ENCODE measurements around the gene CCL2.
A peak's percentile ranks its signal among the peaks of the same experiment; 100 is the strongest.

The CCL2 gene

DNA sequence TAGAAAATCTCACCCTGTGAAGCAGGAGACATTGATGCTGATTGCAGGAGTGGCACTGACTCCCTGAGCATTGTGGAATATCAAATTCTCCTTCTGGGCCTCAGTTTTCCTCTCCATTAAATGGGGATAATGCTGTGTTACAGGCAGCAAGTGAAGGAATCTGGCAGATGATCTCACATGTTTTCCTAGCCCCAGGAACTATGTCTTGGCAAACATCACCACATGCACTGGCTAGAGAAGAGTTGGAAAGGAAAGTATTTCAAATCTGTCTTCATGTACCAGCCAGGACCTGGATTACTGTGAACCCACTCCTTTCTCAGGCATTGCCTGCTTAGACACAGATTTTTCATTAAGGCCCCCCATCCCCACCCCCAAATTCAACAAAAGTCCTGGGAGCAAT is 50.5 kb downstream of the CCL2 start:
- no peak overlapping the region for H3K4me3 ChIP-seq (ENCODE audit: low read length)
- no peak for DNase-seq (ENCODE audit: low read depth)
- TF ChIP-seq, protein P1, sequence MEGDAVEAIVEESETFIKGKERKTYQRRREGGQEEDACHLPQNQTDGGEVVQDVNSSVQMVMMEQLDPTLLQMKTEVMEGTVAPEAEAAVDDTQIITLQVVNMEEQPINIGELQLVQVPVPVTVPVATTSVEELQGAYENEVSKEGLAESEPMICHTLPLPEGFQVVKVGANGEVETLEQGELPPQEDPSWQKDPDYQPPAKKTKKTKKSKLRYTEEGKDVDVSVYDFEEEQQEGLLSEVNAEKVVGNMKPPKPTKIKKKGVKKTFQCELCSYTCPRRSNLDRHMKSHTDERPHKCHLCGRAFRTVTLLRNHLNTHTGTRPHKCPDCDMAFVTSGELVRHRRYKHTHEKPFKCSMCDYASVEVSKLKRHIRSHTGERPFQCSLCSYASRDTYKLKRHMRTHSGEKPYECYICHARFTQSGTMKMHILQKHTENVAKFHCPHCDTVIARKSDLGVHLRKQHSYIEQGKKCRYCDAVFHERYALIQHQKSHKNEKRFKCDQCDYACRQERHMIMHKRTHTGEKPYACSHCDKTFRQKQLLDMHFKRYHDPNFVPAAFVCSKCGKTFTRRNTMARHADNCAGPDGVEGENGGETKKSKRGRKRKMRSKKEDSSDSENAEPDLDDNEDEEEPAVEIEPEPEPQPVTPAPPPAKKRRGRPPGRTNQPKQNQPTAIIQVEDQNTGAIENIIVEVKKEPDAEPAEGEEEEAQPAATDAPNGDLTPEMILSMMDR (IDR thresholded peaks at IDR 0.05; ENCODE audit: insufficient read depth, low read depth, low read length, missing control alignments): no peak

DNA sequence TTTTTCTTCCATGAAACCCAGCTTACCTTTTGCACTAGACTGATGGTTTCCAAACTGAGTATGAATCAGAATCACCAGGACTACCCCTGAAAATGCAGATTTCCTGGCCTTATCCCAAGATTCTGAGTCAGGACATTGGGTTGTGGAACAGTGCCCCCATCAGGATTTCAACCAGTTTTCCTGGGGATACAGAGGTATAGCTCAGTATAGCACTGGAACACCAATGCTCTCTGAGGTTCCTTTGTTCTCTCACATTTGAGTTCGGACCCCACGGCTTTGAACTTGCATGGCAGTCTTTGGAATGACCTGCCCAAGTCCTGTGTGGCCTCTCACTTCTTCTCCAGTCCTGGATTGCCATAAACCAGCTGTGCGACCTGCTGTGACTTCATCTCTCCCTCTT is 51.4 kb downstream of the CCL2 start:
- DNase-seq (ENCODE audit: low read depth): peak; percentile 41
- H3K4me3 ChIP-seq (ENCODE audit: low read length): no peak overlapping the region
- TF ChIP-seq, protein P1 (IDR thresholded peaks at IDR 0.05; ENCODE audit: insufficient read depth, low read depth, low read length, missing control alignments): peak; percentile 36

Data from epithelial cell of esophagus (primary cell).